ENCODE data around the gene NTF3. TPM values are rescaled to one million over a fixed set of nuclear protein-coding genes. Genes with fewer than 3 reads are reported as not detected.

Gene NTF3
- total RNA-seq, 2 experiments from 2014 or later = not detected

- peaks cover 7% of the 10 kb centered on the region for H3K27me3 Mint-ChIP-seq (ENCODE audit: low read depth)
- no peaks in the 10 kb centered on the region for H3K36me3 Mint-ChIP-seq (ENCODE audit: low read depth)
- no peak for DNase-seq
- CTCF ChIA-PET = no interaction called here
- no peak overlapping the region for H3K27ac Mint-ChIP-seq
- intact Hi-C loops (cut with micrococcal nuclease) = no loop called here
- H3K4me1 Mint-ChIP-seq (ENCODE audit: low read depth) = no peaks in the 10 kb centered on the region
- H3K9me3 Mint-ChIP-seq = peaks cover 5% of the 10 kb centered on the region
- no peak overlapping the region for H3K4me3 Mint-ChIP-seq
Observed at GRCh38 chr12:5407034-5407856, 24.7 kb upstream of the NTF3 start.

DNA sequence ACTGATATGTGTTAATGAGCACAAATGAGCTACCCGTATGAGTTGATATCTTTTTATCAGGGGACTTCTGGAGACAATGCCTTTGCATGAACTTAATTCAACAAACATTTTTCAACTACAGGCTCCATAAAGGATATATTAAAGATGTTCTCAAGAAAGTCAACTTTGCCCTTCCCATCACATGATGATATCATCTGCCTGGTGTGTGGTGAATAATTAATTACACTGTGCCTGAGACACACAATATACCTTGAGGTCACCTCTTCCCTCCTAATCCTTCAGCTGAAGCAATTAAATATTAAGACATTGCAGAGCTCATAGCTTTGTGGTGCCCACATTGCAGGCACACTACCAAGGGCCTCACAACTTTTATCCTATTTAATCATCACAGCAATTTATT, 22.3 kb upstream of the NTF3 start:
- Mint-ChIP-seq H3K27ac (no peak overlapping the region), H3K4me1 (ENCODE audit: low read depth) (no peaks in the 10 kb centered on the region), H3K4me3 (no peak overlapping the region), H3K36me3 (ENCODE audit: low read depth) (no peaks in the 10 kb centered on the region), H3K9me3 (peaks cover 6% of the 10 kb centered on the region), H3K27me3 (ENCODE audit: low read depth) (no peaks in the 10 kb centered on the region)
- DNase-seq = no peak
- intact Hi-C loops (cut with micrococcal nuclease) = no loop called here
- CTCF ChIA-PET = no interaction called here

DNA sequence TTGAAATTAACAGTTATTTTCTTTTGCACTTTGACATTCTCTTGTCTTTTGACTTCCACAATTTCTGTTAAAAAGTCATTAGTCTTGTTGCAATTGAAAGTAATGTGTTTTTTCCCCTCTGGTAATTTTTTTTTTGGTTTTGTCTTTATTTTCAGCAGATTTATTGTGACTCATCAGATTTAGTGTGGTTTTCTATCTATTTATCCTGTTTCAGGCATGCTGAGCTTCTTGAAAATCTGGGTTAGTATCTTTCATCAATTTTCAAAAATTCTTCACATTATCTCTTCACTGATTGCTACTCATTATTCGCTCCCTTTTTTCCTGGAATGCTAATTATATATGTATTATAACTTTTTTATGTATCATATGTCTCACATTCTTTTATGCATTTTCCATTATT, 15.3 kb upstream of the NTF3 start:
- Mint-ChIP-seq H3K9me3 (peaks cover 3% of the 10 kb centered on the region), H3K36me3 (ENCODE audit: low read depth) (no peaks in the 10 kb centered on the region), H3K4me3 (no peak overlapping the region), H3K27me3 (ENCODE audit: low read depth) (peaks cover 5% of the 10 kb centered on the region), H3K4me1 (ENCODE audit: low read depth) (no peaks in the 10 kb centered on the region), H3K27ac (no peak overlapping the region)
- intact Hi-C loops (cut with micrococcal nuclease) = no loop called here
- CTCF ChIA-PET = no interaction called here
- DNase-seq = no peak

DNA sequence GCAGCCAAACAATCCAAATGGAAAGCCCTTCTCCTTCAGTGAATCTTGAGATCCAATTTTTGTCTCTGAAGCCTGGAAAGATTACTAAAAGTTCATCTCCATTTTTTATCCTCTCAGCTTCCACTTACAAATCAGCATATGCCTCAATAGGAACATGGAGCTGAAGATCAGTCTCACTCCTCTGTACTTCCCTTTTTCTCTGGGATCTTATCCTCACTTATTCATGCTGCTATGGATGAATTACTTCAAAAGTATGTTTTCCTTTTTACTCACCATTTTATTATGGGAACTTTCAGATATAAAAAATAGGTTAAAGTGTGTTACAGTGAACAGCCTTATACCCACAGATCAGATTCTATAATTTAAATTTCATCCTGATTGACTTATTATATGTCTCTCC, 14.4 kb upstream of the NTF3 start:
- intact Hi-C loops (cut with micrococcal nuclease) = no loop called here
- peaks cover 5% of the 10 kb centered on the region for H3K27me3 Mint-ChIP-seq (ENCODE audit: low read depth)
- no peaks in the 10 kb centered on the region for H3K9me3 Mint-ChIP-seq
- CTCF ChIA-PET = no interaction called here
- H3K27ac Mint-ChIP-seq = no peak overlapping the region
- H3K36me3 Mint-ChIP-seq (ENCODE audit: low read depth) = no peaks in the 10 kb centered on the region
- no peaks in the 10 kb centered on the region for H3K4me1 Mint-ChIP-seq (ENCODE audit: low read depth)
- no peak overlapping the region for H3K4me3 Mint-ChIP-seq
- no peak for DNase-seq

GRCh38 chr12:5428332-5429221, 3.3 kb upstream of the NTF3 start:
- no peak for DNase-seq
- Mint-ChIP-seq H3K9me3 (no peaks in the 10 kb centered on the region), H3K27me3 (ENCODE audit: low read depth) (peaks cover 53% of the 10 kb centered on the region), H3K4me3 (no peak overlapping the region), H3K36me3 (ENCODE audit: low read depth) (no peaks in the 10 kb centered on the region), H3K4me1 (ENCODE audit: low read depth) (peaks cover 18% of the 10 kb centered on the region), H3K27ac (no peak overlapping the region)
- CTCF ChIA-PET = interaction anchor here (0.7 to 1.2 kb wide), 3 partner anchors 8 to 368 kb away, joined by 3 to 7 read pairs (median 3); no protein-coding TSS in a partner anchor
- intact Hi-C loops (cut with micrococcal nuclease) = loop anchor here (5.0 kb wide), 1 partner anchor 319 kb away; no protein-coding TSS in a partner anchor

GRCh38 chr12:5429741-5430557, 2.0 kb upstream of the NTF3 start:
- intact Hi-C loops (cut with micrococcal nuclease) = loop anchor here (5.0 kb wide), 1 partner anchor 317 kb away; no protein-coding TSS in a partner anchor
- no peak for DNase-seq
- Mint-ChIP-seq H3K27me3 (ENCODE audit: low read depth) (peaks cover 51% of the 10 kb centered on the region), H3K9me3 (no peaks in the 10 kb centered on the region), H3K4me3 (no peak overlapping the region), H3K27ac (no peak overlapping the region), H3K4me1 (ENCODE audit: low read depth) (peaks cover 18% of the 10 kb centered on the region), H3K36me3 (ENCODE audit: low read depth) (no peaks in the 10 kb centered on the region)
- CTCF ChIA-PET = no interaction called here

DNA sequence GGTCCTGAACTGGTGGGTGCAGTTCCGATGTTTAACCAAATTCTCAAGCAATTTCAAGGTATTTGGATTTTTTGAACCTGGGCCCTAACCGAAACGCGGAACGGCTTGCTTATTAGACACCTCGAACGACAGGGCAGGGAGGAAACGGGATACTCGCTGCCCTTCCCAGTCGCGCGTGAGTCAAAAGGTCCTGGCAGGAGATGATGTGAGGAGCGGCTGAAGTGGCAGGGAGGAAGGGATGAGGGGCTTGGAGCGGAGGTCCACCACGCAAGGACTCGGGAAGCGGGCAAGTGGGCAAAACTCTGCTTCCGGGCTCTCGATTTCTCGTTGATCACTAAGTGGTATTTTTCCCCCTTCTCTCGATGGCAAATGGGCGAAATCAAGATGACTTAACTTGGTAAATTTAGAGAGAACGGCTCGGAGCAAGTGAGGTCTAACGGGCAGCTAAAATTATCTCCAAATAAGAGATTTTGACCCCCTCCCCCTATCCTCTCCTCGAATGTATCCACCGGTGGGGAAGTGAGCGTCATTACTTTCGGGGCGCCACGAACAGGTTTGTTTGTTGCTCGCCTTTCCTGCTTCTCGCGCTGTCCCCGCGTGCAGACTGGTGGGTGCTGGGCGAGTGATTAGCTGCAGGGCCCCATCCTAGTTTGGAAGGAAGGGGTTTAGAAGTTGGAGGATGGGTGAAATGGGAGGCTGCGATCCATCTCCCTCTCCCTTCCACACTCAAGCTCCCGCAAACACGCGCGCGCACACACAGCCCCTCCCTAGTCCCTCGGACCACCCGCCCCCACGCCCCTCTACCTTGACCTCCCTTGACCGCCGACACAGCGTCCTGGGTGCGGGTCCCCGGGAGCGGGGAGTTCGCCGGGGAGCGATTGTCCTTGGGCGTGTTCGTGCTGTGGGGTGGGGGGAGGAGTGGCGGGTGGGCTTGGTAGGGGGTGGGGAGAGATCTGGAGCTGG, 986 bp upstream of the NTF3 start:
- H3K4me3 Mint-ChIP-seq = no peak overlapping the region
- peaks cover 47% of the 10 kb centered on the region for H3K27me3 Mint-ChIP-seq (ENCODE audit: low read depth)
- CTCF ChIA-PET = no interaction called here
- no peak for DNase-seq
- no peak overlapping the region for H3K27ac Mint-ChIP-seq
- no peaks in the 10 kb centered on the region for H3K36me3 Mint-ChIP-seq (ENCODE audit: low read depth)
- peaks cover 18% of the 10 kb centered on the region for H3K4me1 Mint-ChIP-seq (ENCODE audit: low read depth)
- intact Hi-C loops (cut with micrococcal nuclease) = no loop called here
- no peaks in the 10 kb centered on the region for H3K9me3 Mint-ChIP-seq

DNA sequence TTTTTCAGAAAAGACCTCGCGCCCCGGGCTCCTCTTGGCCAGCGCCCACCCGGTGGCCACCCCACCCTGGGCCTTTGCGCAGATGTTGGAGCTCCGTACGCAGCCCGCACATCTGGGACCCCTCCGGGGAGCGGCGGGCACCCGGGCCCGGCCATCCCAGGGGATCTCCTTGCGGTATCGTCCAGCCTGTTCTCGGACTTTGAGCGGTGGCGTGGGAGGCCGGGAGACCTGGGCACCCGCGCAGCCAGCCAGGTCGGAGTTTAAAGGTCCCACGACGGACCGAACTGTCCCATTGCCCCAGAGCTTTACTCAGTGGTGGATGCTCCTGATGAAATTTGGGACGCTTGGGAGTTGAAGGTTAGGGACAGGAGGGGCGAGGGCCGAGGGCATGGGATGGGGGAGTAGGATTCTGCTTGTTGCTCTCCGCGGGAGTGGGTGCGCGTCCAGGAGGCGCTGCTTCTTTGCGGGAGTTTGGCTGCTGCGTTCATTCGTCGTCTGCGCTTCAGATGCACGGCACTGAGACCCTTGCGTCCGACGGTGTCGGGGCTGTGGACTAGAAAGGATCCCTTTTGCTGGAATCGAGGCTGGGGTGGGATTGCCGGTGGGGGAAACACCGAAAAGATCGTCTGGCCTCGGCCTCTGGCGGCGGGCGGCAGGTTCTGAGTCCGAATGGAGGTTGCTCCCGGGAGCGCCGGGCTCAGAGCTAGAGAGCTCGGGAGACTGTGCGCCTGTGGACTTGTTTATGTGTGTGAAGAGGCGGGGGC, 1.4 kb downstream of the NTF3 start:
- CTCF ChIA-PET = interaction anchor here (0.6 kb wide), 1 partner anchor 441 kb away, joined by 3 read pairs; no protein-coding TSS in a partner anchor
- peaks cover 2% of the 10 kb centered on the region for H3K9me3 Mint-ChIP-seq
- no peak overlapping the region for H3K4me3 Mint-ChIP-seq
- peaks cover 18% of the 10 kb centered on the region for H3K4me1 Mint-ChIP-seq (ENCODE audit: low read depth)
- H3K36me3 Mint-ChIP-seq (ENCODE audit: low read depth) = no peaks in the 10 kb centered on the region
- DNase-seq = no peak
- intact Hi-C loops (cut with micrococcal nuclease) = no loop called here
- H3K27ac Mint-ChIP-seq = no peak overlapping the region
- H3K27me3 Mint-ChIP-seq (ENCODE audit: low read depth) = peaks cover 41% of the 10 kb centered on the region

- Mint-ChIP-seq H3K4me3 (no peak overlapping the region), H3K4me1 (ENCODE audit: low read depth) (peaks cover 18% of the 10 kb centered on the region), H3K27me3 (ENCODE audit: low read depth) (peaks cover 37% of the 10 kb centered on the region), H3K27ac (no peak overlapping the region), H3K36me3 (ENCODE audit: low read depth) (no peaks in the 10 kb centered on the region), H3K9me3 (peaks cover 2% of the 10 kb centered on the region)
- CTCF ChIA-PET = interaction anchor here (0.5 to 1.4 kb wide), 2 partner anchors 9 to 14 kb away, joined by 3 read pairs; no protein-coding TSS in a partner anchor
- intact Hi-C loops (cut with micrococcal nuclease) = no loop called here
- DNase-seq = no peak
Observed at GRCh38 chr12:5433845-5434646, 2.1 kb downstream of the NTF3 start.

Measured in activated naive CD4-positive, alpha-beta T cell treated with anti-CD3 and anti-CD28 coated beads for 36 hours (primary cell).